Right lobe of liver (tissue), 4 donors: Measurements from ENCODE around the gene PTPRD.

Experiments used
- POLR2A ChIP-seq: fragments of 450-650 bp; IDR thresholded peaks from one replicate; pipeline ENCODE4 v1.6.1; 2017; ENCODE audit warnings: antibody characterized with exemption, mild to moderate bottlenecking
- TF ChIP-seq, protein P1 (sequence below), 4 donors: fragments of 200-600 bp in 3 of 4; fragments of 450-650 bp in 1 of 4; IDR thresholded peaks; one replicate each; pipeline versions ENCODE4 v1.5.1 to v1.8.0; 2016 to 2022; ENCODE audit warnings: antibody characterized with exemption in 4 of 4, mild to moderate bottlenecking in 2 of 4
- donor health status: DM: no; HTN: no; CAD: no.
- donor health status: DM: no; HTN: no; CAD: no.
- donor health status: DM: no; HTN: yes; CAD: no.

DNA sequence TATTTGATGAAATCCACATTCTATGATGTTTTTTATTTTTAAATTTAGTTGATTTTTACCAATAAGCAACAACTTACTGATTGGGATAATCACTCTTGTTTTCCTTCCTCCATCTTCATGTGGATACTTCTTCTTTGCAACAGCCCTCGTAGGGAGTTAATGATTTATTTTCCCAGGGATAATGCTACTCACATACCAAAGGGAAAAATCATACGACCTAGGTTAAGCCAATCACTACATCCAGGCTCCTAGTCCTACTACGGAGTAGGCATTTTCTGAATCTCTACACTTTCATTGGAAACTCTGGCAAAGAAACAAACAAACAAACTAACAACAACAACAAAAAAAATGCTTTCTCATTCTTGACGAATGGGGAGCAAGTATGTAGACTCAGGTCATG is 663.4 kb downstream of the PTPRD start:
- TF ChIP-seq, protein P1, sequence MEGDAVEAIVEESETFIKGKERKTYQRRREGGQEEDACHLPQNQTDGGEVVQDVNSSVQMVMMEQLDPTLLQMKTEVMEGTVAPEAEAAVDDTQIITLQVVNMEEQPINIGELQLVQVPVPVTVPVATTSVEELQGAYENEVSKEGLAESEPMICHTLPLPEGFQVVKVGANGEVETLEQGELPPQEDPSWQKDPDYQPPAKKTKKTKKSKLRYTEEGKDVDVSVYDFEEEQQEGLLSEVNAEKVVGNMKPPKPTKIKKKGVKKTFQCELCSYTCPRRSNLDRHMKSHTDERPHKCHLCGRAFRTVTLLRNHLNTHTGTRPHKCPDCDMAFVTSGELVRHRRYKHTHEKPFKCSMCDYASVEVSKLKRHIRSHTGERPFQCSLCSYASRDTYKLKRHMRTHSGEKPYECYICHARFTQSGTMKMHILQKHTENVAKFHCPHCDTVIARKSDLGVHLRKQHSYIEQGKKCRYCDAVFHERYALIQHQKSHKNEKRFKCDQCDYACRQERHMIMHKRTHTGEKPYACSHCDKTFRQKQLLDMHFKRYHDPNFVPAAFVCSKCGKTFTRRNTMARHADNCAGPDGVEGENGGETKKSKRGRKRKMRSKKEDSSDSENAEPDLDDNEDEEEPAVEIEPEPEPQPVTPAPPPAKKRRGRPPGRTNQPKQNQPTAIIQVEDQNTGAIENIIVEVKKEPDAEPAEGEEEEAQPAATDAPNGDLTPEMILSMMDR (IDR thresholded peaks at IDR 0.05) = no peak
- no peak for TF ChIP-seq POLR2A
